Coronary artery (tissue), 2 donors: ENCODE data around the gene KLHL41.
A peak's percentile ranks its signal among the peaks of the same experiment; 100 is the strongest.

Experiments used
- DNase-seq: peaks from one replicate; pipeline ENCODE4 v3.0.0-alpha.2; 2017; ENCODE audit warnings: low spot score
- H3K27ac ChIP-seq, 2 donors: fragments of 200-600 bp; sonication (generic); one replicate each; pipeline ENCODE4 v1.5.1; 2016 to 2019
- H3K4me3 ChIP-seq: fragments of 200-600 bp; sonication (generic); 2 replicates; pipeline ENCODE4 v1.5.1; 2016; ENCODE audit warnings: mild to moderate bottlenecking, moderate library complexity
- CTCF ChIP-seq: fragments of 200-600 bp; sonication (generic); IDR thresholded peaks from one replicate; pipeline ENCODE4 v1.5.1; 2019; ENCODE audit warnings: antibody characterized with exemption

KLHL41 gene

GRCh38 chr2:169469952-169470572 is 39.4 kb upstream of the KLHL41 start:
- no peak for DNase-seq

GRCh38 chr2:169472249-169472648 is 37.3 kb upstream of the KLHL41 start:
- TF ChIP-seq CTCF: no peak
- Histone ChIP-seq H3K4me3 (no peak overlapping the region), H3K27ac (no peak overlapping the region)
- no peak for DNase-seq

More at GRCh38 chr2:169469952-169470572, 39.4 kb upstream of the KLHL41 start:
- no peak for TF ChIP-seq CTCF
- no peak overlapping the region for H3K4me3 ChIP-seq
- no peak overlapping the region for H3K27ac ChIP-seq

- no peak overlapping the region for H3K4me3 ChIP-seq
- H3K27ac ChIP-seq: no peak overlapping the region
- no peak for DNase-seq
- no peak for TF ChIP-seq CTCF
These were observed 33.0 kb upstream of the KLHL41 start for GRCh38 chr2:169476459-169476858.

GRCh38 chr2:169478339-169478738 is 31.2 kb upstream of the KLHL41 start:
- H3K27ac ChIP-seq: peak overlapping the region in 1 of 2 donors; percentile 82
- TF ChIP-seq CTCF: no peak
- peak overlapping the region; percentile 81 for H3K4me3 ChIP-seq
- DNase-seq: no peak

GRCh38 chr2:169478745-169479256 is 30.7 kb upstream of the KLHL41 start:
- H3K4me3 ChIP-seq: peak overlapping the region; percentile 81

GRCh38 chr2:169479257-169480078 is 30.0 kb upstream of the KLHL41 start, which contains the start of gene BBS5:
Gene BBS5, plus strand, starts transcription at chr2:169479494. Its CDS starts 60 bp downstream, at chr2:169479554.
- peak; percentile 85 for DNase-seq
- peak within 1 kb of the TSS; percentile 81 for H3K4me3 ChIP-seq
- H3K27ac ChIP-seq: peak within 1 kb of the TSS; percentile 49 to 82
- no peak for TF ChIP-seq CTCF

More at GRCh38 chr2:169478745-169479256, 30.7 kb upstream of the KLHL41 start:
- no peak for DNase-seq
- peak overlapping the region; percentile 49 to 82 for H3K27ac ChIP-seq
- TF ChIP-seq CTCF: no peak
